Measurements from ENCODE around the gene PTPN14. TPM values are rescaled to one million over a fixed set of nuclear protein-coding genes. Genes with fewer than 3 reads are reported as not detected.
"Not testable (repeated sequence)": the region's sequence is repeated elsewhere in the genome, so short reads cannot be mapped to it uniquely, and the experiment has no call there.

The PTPN14 gene
- polyA plus RNA-seq, 1 experiment = 29.4 TPM

DNA sequence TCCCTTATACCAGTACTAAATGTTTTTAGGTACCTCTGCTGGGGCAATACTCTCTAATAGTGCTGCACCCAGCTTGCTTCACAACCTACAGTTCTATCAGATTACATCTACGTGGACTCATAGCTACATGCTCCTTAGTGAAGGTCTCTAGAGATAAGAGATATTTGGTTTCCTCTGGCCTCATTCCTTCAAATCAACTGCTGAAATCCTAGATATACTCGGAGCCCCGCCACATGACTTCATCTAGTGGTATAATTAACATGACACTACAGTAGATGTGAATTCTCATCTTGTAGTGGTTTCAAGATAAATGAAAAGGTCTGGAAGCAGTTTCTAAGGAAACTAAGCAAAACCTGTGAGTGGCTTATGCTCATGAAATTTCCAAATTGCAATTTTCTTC, 155.1 kb downstream of the PTPN14 start:
- TF ChIP-seq, protein P1, sequence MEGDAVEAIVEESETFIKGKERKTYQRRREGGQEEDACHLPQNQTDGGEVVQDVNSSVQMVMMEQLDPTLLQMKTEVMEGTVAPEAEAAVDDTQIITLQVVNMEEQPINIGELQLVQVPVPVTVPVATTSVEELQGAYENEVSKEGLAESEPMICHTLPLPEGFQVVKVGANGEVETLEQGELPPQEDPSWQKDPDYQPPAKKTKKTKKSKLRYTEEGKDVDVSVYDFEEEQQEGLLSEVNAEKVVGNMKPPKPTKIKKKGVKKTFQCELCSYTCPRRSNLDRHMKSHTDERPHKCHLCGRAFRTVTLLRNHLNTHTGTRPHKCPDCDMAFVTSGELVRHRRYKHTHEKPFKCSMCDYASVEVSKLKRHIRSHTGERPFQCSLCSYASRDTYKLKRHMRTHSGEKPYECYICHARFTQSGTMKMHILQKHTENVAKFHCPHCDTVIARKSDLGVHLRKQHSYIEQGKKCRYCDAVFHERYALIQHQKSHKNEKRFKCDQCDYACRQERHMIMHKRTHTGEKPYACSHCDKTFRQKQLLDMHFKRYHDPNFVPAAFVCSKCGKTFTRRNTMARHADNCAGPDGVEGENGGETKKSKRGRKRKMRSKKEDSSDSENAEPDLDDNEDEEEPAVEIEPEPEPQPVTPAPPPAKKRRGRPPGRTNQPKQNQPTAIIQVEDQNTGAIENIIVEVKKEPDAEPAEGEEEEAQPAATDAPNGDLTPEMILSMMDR (IDR thresholded peaks at IDR 0.05; ENCODE audit: insufficient read depth, low read depth, low read length) = no peak
- H3K4me3 ChIP-seq (ENCODE audit: low read depth, low read length) = no peak overlapping the region
- ChIA-PET CTCF (interaction anchor here (0.6 to 2.2 kb wide), 3 partner anchors 11 to 118 kb away, joined by 3 to 8 read pairs (median 5); no protein-coding TSS in a partner anchor), POLR2A (no interaction called here)
- DNase-seq (ENCODE audit: low read depth) = no peak
- H3K36me3 ChIP-seq (ENCODE audit: control insufficient read depth, insufficient read depth, low read length) = peaks cover 8% of the 10 kb centered on the region
- H3K27me3 ChIP-seq (ENCODE audit: control insufficient read depth, insufficient read depth, low read length) = no peaks in the 10 kb centered on the region

DNA sequence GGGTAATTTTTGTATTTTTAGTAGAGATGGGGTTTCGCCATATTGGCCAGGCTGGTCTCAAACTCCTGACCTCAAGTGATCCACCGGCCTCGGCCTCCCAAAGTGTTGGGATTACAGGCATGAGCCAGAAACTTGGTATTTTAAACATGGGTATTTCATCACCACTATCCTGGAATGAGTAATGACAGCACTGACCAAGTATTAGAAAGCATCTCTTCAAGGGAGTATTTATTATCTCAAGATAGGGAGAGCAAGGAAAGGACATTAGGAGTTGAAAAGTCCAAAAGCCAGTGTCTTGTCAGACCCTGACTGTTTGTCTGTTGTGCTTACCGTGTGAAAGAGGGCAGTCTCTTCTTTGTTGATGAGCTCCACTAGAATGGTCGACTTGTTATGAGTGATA, 156.8 kb downstream of the PTPN14 start:
- CTCF ChIA-PET = interaction anchor here (1.5 kb wide), 1 partner anchor 191 kb away, joined by 3 read pairs; no protein-coding TSS in a partner anchor
- H3K27me3 ChIP-seq (ENCODE audit: control insufficient read depth, insufficient read depth, low read length); H3K36me3 ChIP-seq (ENCODE audit: control insufficient read depth, insufficient read depth, low read length); POLR2A ChIA-PET; H3K4me3 ChIP-seq (ENCODE audit: low read depth, low read length): not testable (repeated sequence)
- peak; percentile 62 for DNase-seq (ENCODE audit: low read depth)

DNA sequence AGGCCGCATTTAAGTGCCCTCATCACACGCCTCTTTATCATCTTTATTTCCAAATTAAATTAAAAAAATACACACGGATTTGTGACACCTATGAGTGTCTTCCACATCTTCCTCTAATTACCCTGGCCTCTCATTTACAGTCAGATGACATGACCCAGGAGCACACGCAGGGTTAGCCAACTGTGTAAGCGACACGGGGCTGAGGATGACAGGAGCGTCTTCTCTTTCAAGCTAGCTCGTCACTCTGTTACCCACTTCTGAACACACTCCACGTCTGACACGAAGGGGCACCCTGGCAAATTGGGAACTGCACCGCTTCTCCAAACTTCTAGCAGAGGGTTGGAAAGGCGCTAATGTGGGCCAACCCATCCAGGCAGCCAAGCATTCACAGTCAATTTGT, 158.3 kb downstream of the PTPN14 start:
- ChIA-PET POLR2A (no interaction called here), CTCF (interaction anchor here (1.9 kb wide), 1 partner anchor 61 kb away, joined by 5 read pairs; no protein-coding TSS in a partner anchor)
- no peaks in the 10 kb centered on the region for H3K27me3 ChIP-seq (ENCODE audit: control insufficient read depth, insufficient read depth, low read length)
- no peak overlapping the region for H3K4me3 ChIP-seq (ENCODE audit: low read depth, low read length)
- peaks cover 4% of the 10 kb centered on the region; the same call in 1 of the 2 replicates for H3K36me3 ChIP-seq (ENCODE audit: control insufficient read depth, insufficient read depth, low read length)
- no peak for DNase-seq (ENCODE audit: low read depth)
- TF ChIP-seq, protein P1 (IDR thresholded peaks at IDR 0.05; ENCODE audit: insufficient read depth, low read depth, low read length) = no peak

DNA sequence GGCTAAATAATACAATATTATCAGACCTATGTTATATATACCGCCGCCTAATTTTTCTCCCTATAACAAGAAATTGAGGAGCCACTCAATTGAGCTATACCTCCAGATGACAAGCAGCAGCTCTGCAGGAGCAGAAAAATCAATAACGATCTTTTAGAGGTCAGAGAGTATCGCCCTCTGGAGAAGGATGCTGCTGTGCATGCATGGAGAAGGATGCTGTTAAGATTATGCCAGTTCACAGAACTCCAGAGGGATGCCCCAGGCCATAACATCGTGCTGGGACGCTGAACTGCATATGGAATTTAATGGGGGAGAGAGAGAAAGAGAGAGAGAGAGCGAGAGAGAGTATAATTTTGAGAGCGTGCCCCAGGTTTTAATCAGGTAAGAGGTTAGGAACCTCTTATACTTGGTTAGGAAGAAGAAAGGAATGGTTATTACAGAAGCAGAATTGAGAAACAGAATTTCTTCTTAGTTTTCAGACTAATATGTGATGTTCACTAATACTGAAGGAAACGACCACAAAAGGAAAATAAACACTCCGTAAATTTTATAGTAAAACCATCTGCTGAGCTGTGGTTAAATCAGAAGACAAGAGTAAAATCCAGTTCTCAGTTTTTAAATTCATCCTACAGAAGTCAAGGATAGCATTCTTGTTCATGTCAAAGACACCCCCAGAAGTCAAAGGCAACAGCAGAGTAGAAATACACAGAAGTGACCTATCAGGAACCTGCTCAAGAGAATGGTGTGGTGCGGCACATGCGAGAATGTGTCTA, 159.3 kb downstream of the PTPN14 start:
- Histone ChIP-seq H3K27me3 (ENCODE audit: control insufficient read depth, insufficient read depth, low read length) (no peaks in the 10 kb centered on the region), H3K36me3 (ENCODE audit: control insufficient read depth, insufficient read depth, low read length) (peaks cover 4% of the 10 kb centered on the region; the same call in 1 of the 2 replicates), H3K4me3 (ENCODE audit: low read depth, low read length) (no peak overlapping the region)
- TF ChIP-seq, protein P1 (IDR thresholded peaks at IDR 0.05; ENCODE audit: insufficient read depth, low read depth, low read length) = no peak
- CTCF ChIA-PET = interaction anchor here (1.4 to 1.9 kb wide), 2 partner anchors 22 to 60 kb away, joined by 3 to 5 read pairs; no protein-coding TSS in a partner anchor
- peak; percentile 51 for DNase-seq (ENCODE audit: low read depth)
- POLR2A ChIA-PET = no interaction called here

DNA sequence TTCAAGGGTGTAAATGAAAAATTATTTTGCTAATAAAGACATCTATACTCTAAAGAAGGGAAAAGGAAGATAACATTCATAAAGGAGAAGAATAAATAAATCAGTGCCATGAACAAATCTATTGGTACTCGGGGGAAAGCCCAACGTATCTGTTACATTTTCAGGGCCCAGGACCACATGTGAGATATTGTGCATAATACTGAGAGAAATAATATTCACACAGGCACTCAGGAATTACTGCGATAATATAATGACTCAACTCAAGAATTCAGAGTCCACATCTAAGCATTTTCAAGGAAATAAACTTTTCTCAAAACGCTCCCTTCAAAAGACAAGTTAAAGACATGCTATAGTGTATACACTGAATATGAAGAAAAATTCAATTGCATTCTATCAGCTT, 161.7 kb downstream of the PTPN14 start:
- H3K27me3 ChIP-seq (ENCODE audit: control insufficient read depth, insufficient read depth, low read length) = no peaks in the 10 kb centered on the region
- DNase-seq (ENCODE audit: low read depth) = no peak
- TF ChIP-seq, protein P1 (IDR thresholded peaks at IDR 0.05; ENCODE audit: insufficient read depth, low read depth, low read length) = no peak
- peaks cover 12% of the 10 kb centered on the region for H3K36me3 ChIP-seq (ENCODE audit: control insufficient read depth, insufficient read depth, low read length)
- ChIA-PET CTCF (interaction anchor here (0.8 to 1.0 kb wide), 2 partner anchors 9 to 195 kb away, joined by 3 read pairs; no protein-coding TSS in a partner anchor), POLR2A (no interaction called here)
- H3K4me3 ChIP-seq (ENCODE audit: low read depth, low read length) = no peak overlapping the region

Data from BJ (cell line).